ENCODE results near the gene BRINP3.

- TF ChIP-seq POLR2AphosphoS5 (IDR thresholded peaks at IDR 0.05) (no peak), CTCF (IDR thresholded peaks at IDR 0.05) (no peak)
Observed at GRCh38 chr1:190480231-190480630, 2.6 kb upstream of the BRINP3 start.

All from upper lobe of left lung (tissue), 4 donors.